WTC11 (cell line): Measurements from ENCODE around the gene CTPS2. TPM values are rescaled to one million over a fixed set of nuclear protein-coding genes. Genes with fewer than 3 reads are reported as not detected.
A peak's percentile ranks its signal among the peaks of the same experiment; 100 is the strongest.

ENCODE experiments used
- ATAC-seq: fragments of 200-7000 bp; cut with Tn5 transposase; 2 replicates; pipeline ENCODE4 v1.10.0; 2021; ENCODE audit warnings: mild to moderate bottlenecking, moderate library complexity
- CTCF ChIA-PET: fragments of 300-600 bp; sonication (Branson Sonifier 250); formaldehyde crosslinking; loops from one replicate; lab custom pipeline; 2021; ENCODE audit warnings: antibody characterized with exemption; lab: Charles Lee
- POLR2A ChIA-PET: fragments of 350-600 bp; sonication (Branson Sonifier 250); formaldehyde crosslinking; loops from one replicate; lab custom pipeline; 2021; ENCODE audit warnings: antibody characterized with exemption; lab: Charles Lee
- DNase-seq: peaks from one replicate; pipeline ENCODE4 v3.0.0; 2021; ENCODE audit warnings: low spot score
- H3K27ac Mint-ChIP-seq: 2 replicates; pipeline ENCODE4 v1.8.0; 2021; ENCODE audit warnings: mixed read lengths
- H3K27me3 Mint-ChIP-seq: 2 replicates; pipeline ENCODE4 v1.8.0; 2021; ENCODE audit warnings: low read depth, mild to moderate bottlenecking, moderate library complexity, mixed read lengths
- H3K36me3 Mint-ChIP-seq: 2 replicates; pipeline ENCODE4 v1.8.0; 2021; ENCODE audit warnings: mixed read lengths
- H3K4me1 Mint-ChIP-seq: 2 replicates; pipeline ENCODE4 v1.8.0; 2022; ENCODE audit warnings: mixed read lengths
- H3K4me3 Mint-ChIP-seq: 2 replicates; pipeline ENCODE4 v1.8.0; 2021; ENCODE audit warnings: mild to moderate bottlenecking, moderate library complexity, mixed read lengths
- H3K9me3 Mint-ChIP-seq: 2 replicates; pipeline ENCODE4 v1.8.0; 2021; ENCODE audit warnings: mixed read lengths
- ATF1 ChIP-seq: sonication (generic); formaldehyde crosslinking; IDR thresholded peaks from 2 replicates; pipeline ENCODE4 v1.8.1; 2023; ENCODE audit warnings: mild to moderate bottlenecking, moderate library complexity, missing genetic modification reagents
- CREM ChIP-seq: sonication (generic); formaldehyde crosslinking; IDR thresholded peaks from 2 replicates; pipeline ENCODE4 v1.8.1; 2022; ENCODE audit warnings: mild to moderate bottlenecking, missing genetic modification reagents, moderate library complexity
- ETV6 ChIP-seq: sonication (generic); formaldehyde crosslinking; IDR thresholded peaks from 2 replicates; pipeline ENCODE4 v1.8.1; 2022; ENCODE audit warnings: mild to moderate bottlenecking, missing genetic modification reagents
- GABPB1 ChIP-seq: sonication (generic); formaldehyde crosslinking; IDR thresholded peaks from 2 replicates; pipeline ENCODE4 v1.8.1; 2023; ENCODE audit warnings: mild to moderate bottlenecking, missing genetic modification reagents
- ZNF232 ChIP-seq: sonication (generic); formaldehyde crosslinking; IDR thresholded peaks from 2 replicates; pipeline ENCODE4 v1.8.0; 2022; ENCODE audit warnings: mild to moderate bottlenecking, missing genetic modification reagents
- total RNA-seq: library from RNA; stranded (reverse); gene quantifications from 3 replicates; pipeline ENCODE4 v1.2.3, GENCODE V29; 2021
- TF ChIP-seq, protein P1 (sequence below): fragments of 250-450 bp; sonication (Bioruptor Pico); IDR thresholded peaks from 2 replicates; pipeline ENCODE4 v1.9.0; 2021; ENCODE audit warnings: mild to moderate bottlenecking
- TF ChIP-seq, protein P2 (sequence below): sonication (generic); formaldehyde crosslinking; IDR thresholded peaks from 2 replicates; pipeline ENCODE4 v1.8.0; 2022; ENCODE audit warnings: missing genetic modification reagents
- TF ChIP-seq, protein P3 (sequence below): fragments of 200-600 bp; IDR thresholded peaks from 2 replicates; pipeline ENCODE4 v1.8.0; 2022; ENCODE audit warnings: antibody characterized with exemption
- TF ChIP-seq, protein P4 (sequence below): fragments of 250-450 bp; sonication (Bioruptor Pico); IDR thresholded peaks from 2 replicates; pipeline ENCODE4 v1.8.0; 2021; ENCODE audit warnings: mild to moderate bottlenecking
- TF ChIP-seq, protein P5 (sequence below): fragments of 250-450 bp; sonication (Bioruptor Pico); IDR thresholded peaks from 2 replicates; pipeline ENCODE4 v1.9.0; 2021; ENCODE audit warnings: mild to moderate bottlenecking, borderline replicate concordance

The CTPS2 gene
- total RNA-seq, 1 experiment from 2014 or later = 23.2 TPM

DNA sequence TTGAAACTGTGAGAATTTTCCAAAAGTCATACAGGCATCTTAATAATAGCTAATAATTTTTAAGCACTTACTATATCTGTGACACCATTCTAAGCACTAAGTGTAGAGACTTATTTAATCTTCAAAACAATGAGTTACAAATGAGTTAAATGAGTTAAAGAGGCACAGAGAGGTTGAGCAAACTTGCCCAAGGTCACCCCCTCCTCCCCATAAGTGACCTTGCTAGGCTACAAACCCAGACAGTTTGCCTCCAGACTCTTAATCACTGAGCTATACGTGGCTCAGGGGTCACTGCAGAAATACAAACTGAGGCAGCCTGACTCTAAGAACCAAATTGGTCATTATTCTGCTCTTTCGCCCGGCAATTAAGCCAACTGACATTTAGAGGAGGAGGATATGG is 15.5 kb downstream of the CTPS2 start (continued):
- TF ChIP-seq ETV6 (CRISPR knock-in tag) (no peak), CREM (CRISPR knock-in tag) (no peak), GABPB1 (CRISPR knock-in tag) (no peak)
- TF ChIP-seq, protein P1, sequence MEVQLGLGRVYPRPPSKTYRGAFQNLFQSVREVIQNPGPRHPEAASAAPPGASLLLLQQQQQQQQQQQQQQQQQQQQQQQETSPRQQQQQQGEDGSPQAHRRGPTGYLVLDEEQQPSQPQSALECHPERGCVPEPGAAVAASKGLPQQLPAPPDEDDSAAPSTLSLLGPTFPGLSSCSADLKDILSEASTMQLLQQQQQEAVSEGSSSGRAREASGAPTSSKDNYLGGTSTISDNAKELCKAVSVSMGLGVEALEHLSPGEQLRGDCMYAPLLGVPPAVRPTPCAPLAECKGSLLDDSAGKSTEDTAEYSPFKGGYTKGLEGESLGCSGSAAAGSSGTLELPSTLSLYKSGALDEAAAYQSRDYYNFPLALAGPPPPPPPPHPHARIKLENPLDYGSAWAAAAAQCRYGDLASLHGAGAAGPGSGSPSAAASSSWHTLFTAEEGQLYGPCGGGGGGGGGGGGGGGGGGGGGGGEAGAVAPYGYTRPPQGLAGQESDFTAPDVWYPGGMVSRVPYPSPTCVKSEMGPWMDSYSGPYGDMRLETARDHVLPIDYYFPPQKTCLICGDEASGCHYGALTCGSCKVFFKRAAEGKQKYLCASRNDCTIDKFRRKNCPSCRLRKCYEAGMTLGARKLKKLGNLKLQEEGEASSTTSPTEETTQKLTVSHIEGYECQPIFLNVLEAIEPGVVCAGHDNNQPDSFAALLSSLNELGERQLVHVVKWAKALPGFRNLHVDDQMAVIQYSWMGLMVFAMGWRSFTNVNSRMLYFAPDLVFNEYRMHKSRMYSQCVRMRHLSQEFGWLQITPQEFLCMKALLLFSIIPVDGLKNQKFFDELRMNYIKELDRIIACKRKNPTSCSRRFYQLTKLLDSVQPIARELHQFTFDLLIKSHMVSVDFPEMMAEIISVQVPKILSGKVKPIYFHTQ (CRISPR knock-in tag) = no peak
- TF ChIP-seq, protein P2, sequence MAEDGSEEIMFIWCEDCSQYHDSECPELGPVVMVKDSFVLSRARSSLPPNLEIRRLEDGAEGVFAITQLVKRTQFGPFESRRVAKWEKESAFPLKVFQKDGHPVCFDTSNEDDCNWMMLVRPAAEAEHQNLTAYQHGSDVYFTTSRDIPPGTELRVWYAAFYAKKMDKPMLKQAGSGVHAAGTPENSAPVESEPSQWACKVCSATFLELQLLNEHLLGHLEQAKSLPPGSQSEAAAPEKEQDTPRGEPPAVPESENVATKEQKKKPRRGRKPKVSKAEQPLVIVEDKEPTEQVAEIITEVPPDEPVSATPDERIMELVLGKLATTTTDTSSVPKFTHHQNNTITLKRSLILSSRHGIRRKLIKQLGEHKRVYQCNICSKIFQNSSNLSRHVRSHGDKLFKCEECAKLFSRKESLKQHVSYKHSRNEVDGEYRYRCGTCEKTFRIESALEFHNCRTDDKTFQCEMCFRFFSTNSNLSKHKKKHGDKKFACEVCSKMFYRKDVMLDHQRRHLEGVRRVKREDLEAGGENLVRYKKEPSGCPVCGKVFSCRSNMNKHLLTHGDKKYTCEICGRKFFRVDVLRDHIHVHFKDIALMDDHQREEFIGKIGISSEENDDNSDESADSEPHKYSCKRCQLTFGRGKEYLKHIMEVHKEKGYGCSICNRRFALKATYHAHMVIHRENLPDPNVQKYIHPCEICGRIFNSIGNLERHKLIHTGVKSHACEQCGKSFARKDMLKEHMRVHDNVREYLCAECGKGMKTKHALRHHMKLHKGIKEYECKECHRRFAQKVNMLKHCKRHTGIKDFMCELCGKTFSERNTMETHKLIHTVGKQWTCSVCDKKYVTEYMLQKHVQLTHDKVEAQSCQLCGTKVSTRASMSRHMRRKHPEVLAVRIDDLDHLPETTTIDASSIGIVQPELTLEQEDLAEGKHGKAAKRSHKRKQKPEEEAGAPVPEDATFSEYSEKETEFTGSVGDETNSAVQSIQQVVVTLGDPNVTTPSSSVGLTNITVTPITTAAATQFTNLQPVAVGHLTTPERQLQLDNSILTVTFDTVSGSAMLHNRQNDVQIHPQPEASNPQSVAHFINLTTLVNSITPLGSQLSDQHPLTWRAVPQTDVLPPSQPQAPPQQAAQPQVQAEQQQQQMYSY (CRISPR knock-in tag) = no peak
- TF ChIP-seq, protein P3, sequence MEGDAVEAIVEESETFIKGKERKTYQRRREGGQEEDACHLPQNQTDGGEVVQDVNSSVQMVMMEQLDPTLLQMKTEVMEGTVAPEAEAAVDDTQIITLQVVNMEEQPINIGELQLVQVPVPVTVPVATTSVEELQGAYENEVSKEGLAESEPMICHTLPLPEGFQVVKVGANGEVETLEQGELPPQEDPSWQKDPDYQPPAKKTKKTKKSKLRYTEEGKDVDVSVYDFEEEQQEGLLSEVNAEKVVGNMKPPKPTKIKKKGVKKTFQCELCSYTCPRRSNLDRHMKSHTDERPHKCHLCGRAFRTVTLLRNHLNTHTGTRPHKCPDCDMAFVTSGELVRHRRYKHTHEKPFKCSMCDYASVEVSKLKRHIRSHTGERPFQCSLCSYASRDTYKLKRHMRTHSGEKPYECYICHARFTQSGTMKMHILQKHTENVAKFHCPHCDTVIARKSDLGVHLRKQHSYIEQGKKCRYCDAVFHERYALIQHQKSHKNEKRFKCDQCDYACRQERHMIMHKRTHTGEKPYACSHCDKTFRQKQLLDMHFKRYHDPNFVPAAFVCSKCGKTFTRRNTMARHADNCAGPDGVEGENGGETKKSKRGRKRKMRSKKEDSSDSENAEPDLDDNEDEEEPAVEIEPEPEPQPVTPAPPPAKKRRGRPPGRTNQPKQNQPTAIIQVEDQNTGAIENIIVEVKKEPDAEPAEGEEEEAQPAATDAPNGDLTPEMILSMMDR = no peak
- TF ChIP-seq, protein P4, sequence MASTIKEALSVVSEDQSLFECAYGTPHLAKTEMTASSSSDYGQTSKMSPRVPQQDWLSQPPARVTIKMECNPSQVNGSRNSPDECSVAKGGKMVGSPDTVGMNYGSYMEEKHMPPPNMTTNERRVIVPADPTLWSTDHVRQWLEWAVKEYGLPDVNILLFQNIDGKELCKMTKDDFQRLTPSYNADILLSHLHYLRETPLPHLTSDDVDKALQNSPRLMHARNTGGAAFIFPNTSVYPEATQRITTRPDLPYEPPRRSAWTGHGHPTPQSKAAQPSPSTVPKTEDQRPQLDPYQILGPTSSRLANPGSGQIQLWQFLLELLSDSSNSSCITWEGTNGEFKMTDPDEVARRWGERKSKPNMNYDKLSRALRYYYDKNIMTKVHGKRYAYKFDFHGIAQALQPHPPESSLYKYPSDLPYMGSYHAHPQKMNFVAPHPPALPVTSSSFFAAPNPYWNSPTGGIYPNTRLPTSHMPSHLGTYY (CRISPR knock-in tag) = no peak

DNA sequence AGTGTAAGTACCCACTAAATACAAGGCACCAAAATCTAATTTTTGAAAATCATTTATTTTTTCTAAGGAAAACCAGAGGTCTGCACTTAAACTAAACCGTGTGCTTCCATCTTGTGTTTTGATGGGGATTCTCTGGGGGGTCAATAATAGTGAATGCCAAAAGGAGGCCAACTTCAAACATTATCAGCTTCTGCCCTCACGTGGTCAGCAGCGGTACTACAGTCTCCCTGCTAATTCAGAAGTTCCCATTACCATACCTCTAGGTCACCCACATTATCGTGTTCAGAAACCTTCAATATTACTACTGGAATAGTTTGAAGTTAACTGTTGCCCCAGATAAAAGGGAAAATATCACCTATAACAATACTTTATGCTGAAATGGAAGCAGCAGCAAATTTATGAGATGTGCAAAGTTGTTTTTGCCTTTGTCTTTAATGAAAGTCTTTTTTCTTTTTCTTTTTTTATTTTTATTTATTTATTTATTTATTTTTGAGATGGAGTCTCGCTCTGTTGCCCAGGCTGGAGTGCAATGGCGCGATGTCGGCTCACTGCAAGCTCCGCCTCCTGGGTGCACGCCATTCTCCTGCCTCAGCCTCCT is 17.3 kb downstream of the CTPS2 start:
- DNase-seq = peak; percentile 70
- no peak for TF ChIP-seq ATF1 (CRISPR knock-in tag)
- TF ChIP-seq, protein P3 = peak; percentile 63
- TF ChIP-seq, all 79 proteins: peak for 1
- Mint-ChIP-seq H3K27ac (no peak overlapping the region), H3K4me3 (no peak overlapping the region), H3K27me3 (no peaks in the 10 kb centered on the region), H3K9me3 (no peaks in the 10 kb centered on the region), H3K4me1 (peaks cover 8% of the 10 kb centered on the region), H3K36me3 (peaks cover 49% of the 10 kb centered on the region)
- POLR2A ChIA-PET = no interaction called here
- CTCF ChIA-PET = interaction anchor here (1.0 kb wide), 1 partner anchor 104 kb away, joined by 3 read pairs; no protein-coding TSS in a partner anchor
- ATAC-seq = 0 out of 2 replicates have a peak, but pooled peaks have one; percentile 26

DNA sequence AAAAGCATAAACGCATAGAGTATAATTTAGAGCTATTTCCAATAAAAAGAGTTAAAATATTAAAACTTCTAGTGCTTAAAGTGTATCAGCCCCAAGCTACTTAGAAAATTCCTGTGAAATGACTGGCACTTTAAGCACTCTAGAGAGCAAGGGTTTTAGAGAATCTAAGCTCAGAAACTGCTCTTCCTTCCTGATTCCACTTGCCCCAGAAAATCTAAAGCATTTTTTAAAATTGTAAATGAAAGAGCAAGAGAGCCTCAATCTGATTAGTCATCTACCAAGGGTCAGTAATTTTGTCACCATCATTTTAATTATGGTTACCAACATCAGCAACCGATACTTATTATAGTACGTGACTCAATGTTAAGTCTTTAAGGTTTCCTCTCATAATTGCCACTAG is 25.0 kb downstream of the CTPS2 start:
- CTCF ChIA-PET = no interaction called here
- no peak for DNase-seq
- peaks cover 51% of the 10 kb centered on the region for H3K36me3 Mint-ChIP-seq
- TF ChIP-seq GABPB1 (CRISPR knock-in tag) = no peak
- no peak for TF ChIP-seq ZNF232 (CRISPR knock-in tag)
- TF ChIP-seq, protein P1 (CRISPR knock-in tag) = no peak
- TF ChIP-seq, protein P5, sequence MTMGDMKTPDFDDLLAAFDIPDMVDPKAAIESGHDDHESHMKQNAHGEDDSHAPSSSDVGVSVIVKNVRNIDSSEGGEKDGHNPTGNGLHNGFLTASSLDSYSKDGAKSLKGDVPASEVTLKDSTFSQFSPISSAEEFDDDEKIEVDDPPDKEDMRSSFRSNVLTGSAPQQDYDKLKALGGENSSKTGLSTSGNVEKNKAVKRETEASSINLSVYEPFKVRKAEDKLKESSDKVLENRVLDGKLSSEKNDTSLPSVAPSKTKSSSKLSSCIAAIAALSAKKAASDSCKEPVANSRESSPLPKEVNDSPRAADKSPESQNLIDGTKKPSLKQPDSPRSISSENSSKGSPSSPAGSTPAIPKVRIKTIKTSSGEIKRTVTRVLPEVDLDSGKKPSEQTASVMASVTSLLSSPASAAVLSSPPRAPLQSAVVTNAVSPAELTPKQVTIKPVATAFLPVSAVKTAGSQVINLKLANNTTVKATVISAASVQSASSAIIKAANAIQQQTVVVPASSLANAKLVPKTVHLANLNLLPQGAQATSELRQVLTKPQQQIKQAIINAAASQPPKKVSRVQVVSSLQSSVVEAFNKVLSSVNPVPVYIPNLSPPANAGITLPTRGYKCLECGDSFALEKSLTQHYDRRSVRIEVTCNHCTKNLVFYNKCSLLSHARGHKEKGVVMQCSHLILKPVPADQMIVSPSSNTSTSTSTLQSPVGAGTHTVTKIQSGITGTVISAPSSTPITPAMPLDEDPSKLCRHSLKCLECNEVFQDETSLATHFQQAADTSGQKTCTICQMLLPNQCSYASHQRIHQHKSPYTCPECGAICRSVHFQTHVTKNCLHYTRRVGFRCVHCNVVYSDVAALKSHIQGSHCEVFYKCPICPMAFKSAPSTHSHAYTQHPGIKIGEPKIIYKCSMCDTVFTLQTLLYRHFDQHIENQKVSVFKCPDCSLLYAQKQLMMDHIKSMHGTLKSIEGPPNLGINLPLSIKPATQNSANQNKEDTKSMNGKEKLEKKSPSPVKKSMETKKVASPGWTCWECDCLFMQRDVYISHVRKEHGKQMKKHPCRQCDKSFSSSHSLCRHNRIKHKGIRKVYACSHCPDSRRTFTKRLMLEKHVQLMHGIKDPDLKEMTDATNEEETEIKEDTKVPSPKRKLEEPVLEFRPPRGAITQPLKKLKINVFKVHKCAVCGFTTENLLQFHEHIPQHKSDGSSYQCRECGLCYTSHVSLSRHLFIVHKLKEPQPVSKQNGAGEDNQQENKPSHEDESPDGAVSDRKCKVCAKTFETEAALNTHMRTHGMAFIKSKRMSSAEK (CRISPR knock-in tag) = no peak

More for the DNA sequence above, 25.0 kb downstream of the CTPS2 start:
- H3K4me1 Mint-ChIP-seq = no peaks in the 10 kb centered on the region
- H3K4me3 Mint-ChIP-seq = no peak overlapping the region
- ATAC-seq = no peak
- H3K9me3 Mint-ChIP-seq = no peaks in the 10 kb centered on the region
- no peak overlapping the region for H3K27ac Mint-ChIP-seq
- no peaks in the 10 kb centered on the region for H3K27me3 Mint-ChIP-seq
- POLR2A ChIA-PET = interaction anchor here (0.5 kb wide), 1 partner anchor 16 kb away, joined by 4 read pairs; no protein-coding TSS in a partner anchor
